LoVo (cell line): ENCODE measurements around the gene TECTA.
"Not testable (repeated sequence)": the region's sequence is repeated elsewhere in the genome, so short reads cannot be mapped to it uniquely, and the experiment has no call there.

ENCODE experiments used
- DNase-seq: peaks from one replicate; pipeline ENCODE4 v3.0.0-alpha.2; 2016; ENCODE audit warnings: low spot score

Gene TECTA

DNA sequence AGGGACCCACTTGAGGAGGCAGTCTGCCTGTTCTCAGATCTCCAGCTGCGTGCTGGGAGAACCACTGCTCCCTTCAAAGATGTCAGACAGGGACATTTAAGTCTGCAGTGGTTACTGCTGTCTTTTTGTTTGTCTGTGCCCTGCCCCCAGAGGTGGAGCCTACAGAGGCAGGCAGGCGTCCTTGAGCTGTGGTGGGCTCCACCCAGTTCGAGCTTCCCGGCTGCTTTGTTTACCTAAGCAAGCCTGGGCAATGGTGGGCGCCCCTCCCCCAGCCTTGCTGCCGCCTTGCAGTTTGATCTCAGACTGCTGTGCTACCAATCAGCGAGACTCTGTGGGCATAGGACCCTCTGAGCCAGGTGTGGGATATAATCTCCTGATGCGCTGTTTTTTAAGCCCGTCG lies 76.6 kb downstream of the TECTA start:
- DNase-seq = not testable (repeated sequence)

DNA sequence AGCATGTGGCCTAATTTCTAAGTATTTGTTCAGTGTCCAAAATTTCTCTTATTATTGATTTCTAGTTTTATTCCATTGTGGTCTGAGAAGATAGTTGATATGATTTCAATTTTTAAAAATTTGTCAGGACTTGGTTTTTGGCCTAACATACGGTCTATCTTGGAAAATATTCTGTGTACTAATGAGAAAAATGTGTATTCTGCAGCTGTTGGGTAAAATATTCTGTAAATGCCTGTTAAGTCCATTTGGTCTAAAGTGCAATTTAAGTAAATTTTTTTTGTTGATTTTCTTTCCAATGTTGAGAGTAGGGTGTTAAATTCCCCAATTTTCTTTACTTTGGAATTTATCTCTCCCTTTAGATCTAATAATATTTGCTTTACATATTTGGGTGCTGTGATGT lies 78.3 kb downstream of the TECTA start:
- no peak for DNase-seq

DNA sequence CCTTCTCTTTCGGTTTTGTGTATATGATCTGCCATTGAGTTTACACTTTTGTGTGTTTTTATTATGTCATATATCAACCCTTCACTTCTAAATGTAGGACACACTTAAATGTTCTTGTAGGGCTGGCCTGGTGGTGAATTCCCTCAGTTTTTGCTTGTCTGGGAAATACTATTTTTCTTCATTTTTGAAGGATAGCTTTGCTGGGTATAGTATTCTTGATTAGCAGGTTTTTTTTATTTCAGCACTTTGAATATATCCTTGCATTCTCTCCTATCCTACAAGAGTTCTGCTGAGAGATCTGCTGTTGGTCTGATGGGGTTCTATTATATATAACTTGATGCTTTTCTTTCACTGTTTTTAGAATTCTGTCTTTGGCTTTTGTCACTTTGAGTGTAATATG lies 79.1 kb downstream of the TECTA start:
- no peak for DNase-seq

DNA sequence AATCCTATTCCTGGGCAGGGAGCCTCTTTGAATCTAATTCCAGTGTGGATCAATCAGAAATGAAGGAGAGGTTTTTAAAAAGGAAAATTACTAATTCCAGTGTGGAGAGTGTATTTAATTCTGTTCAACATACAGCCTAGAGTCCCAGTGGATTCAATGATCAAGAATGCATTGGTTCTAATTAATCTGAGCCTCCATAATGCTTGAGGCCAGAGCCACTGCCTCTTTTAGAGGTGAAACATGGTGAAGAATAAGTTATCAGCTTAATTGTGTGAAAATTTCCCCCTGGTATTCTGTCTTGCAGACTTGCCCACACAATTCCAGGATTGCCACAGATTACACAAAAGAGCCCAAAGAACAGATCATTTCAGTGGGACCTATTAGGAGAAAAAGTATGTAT lies 87.7 kb downstream of the TECTA start:
- DNase-seq = no peak

DNA sequence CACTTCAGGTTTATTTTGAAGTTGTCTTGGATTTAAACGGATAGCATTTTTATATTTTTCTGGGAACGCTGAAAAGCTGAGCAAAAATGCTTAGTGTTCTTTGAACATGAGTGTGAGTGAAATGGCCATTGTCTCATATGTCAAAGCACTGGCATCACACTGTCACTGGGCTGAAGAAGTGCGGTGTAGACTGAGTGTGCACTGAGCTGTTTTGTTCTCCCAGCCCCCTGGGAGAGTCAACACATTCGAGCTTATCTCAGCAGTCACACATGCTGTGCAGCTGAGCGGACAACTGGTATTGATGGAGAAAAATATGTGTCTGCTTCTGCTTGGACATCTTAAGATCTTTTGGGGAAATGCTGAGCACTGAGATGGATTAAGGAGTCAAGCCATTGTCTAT lies 90.8 kb downstream of the TECTA start:
- DNase-seq = no peak

DNA sequence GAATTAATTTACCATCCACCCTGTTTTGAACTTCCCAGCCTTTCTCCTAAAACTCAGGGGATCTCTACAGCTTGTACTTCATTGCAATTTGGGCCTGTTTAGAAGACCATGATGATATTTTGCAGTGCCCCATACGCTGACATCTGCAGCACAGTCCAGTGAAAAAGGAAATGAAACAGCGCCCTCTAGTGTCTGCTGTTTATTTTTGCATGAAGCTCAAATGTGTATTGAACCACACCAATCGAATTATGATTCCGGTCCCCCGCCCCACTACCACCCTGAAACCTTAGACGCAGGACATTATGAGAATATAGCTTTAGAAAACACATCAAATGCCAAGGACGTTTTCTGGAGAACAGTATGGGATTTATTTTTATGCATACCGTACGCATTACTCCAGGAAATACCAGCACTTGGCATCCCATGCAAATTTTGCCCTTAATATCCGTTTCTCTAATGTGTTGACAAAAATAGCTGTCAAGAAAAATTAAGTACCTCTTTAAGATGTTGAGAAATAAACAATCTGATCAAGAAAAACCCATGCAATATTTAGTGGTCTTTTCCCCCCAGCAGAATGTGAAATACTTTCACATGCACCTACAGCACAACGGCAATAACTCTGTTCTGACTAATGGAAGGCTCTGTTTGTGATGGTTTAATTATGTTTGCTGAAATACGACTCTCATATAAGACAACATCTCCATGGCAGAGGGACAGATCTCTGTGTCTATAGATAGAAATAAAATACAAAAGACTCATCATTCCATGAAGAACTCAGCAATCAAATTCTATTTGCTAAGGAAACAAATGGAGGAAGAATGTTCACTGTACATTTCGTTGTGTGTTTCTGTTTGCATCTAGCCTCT lies 93.9 kb downstream of the TECTA start:
- peak; percentile 50 for DNase-seq

DNA sequence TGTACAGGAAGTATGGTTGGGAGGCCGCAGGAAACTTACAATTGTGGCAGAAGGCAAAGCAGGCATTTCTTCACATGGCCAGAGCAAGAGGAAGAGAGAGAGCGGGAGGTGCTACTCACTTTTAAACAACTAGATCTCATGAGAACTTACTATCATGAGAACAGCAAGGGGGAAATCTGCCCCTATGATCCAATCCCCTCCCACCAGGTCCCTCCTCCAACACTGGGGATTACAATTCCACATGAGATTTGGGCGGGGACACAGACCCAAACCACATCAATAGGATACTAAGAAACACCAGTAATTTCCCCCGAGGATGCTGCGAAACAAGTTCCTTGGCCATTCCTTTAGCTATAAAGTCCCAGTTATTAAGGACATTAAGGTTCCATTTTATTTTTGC lies 97.4 kb downstream of the TECTA start:
- DNase-seq = no peak

DNA sequence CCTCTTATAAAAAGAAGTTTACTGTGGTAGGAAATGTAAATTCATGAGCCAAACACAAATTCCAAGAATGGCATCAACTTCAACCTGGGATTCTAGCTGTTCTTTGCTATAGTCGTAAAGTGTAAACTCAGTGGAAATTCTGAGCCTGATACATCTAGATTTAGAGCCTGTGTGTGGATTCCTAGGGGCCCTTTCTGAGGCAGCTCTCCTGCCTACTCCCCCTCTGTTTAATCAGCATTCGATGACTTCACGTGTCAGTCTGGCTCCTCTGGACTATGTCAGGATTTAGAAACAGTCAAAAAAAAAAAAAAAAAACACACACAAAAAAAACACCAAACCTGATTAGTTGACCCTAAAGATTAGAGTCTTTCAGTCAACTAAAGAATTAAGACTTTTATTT lies 98.5 kb downstream of the TECTA start:
- no peak for DNase-seq

DNA sequence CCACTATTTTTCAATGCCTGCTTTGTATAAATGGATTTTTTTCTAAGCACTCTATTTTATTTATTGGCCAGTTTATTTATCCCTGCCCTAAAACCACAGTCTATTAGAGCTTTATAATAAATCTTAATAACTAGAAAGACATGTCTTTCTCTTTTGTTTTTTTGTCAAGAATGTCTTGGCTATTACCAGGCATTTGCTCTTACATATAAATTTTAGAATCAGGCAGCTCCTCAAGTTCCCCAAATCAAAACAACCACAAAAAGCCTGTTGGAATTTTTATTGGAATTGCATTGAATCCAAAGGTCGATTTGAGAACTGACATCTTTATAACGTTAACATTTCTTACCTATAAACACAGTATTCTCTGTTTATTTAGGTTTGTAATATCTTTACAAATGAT lies 105.8 kb downstream of the TECTA start:
- DNase-seq = peak; percentile 58

DNA sequence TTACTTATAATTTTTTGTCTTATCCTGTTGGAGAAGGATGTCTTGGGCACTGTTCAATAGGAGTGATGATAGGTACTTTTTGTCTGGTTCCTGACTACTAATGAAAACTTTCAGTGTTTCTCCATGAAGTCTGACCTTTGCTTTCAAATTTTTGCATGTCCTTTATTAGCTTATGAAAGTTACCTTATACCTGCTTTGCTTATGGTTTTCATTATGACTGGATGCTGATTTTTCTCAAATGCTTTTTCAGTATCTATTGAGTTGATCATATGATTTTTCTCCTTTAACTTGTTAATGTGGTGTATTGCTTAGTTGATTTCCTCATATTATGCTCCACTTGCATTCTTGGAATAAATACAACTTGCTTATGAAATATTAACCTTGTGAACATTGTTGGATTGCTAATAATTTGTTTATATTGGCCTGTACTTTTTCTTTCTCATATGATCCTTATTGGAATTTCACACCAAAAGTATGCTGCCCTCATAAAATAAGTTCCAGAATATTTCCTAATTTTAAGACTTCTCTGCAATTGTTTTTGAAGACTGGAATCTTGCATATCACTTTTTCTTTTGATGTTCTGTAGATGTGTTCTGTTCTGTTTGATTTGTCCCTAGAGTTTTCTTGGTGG lies 106.6 kb downstream of the TECTA start:
- DNase-seq = no peak

DNA sequence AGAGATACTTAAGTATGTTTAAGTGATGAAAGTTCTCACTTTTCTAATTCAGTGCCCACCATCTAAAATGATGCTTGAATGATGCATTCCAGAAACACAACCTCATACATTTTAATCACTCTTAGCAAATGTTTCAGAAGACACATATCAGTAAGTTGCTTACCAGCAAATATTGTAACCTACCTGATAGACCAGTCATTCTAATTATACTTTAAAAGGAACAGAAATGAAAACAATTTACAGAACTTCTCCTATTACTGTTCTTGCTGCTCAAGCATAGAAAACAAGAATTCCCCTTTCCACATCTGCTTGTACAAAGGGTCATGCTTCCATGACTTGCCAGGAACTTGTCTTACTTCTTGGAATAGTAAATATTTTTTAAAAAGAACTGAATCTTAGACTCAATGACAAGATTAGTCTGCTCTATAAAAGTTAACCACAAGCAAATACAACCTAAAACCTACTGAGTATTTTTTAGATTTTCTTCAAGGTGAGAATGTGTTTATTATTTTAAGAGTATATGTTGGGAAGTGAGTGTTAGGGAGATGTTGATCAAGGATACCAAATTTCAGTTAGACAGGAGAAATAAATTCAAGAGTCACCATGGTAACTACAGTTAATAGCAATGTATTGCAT lies 109.5 kb downstream of the TECTA start:
- DNase-seq = no peak

DNA sequence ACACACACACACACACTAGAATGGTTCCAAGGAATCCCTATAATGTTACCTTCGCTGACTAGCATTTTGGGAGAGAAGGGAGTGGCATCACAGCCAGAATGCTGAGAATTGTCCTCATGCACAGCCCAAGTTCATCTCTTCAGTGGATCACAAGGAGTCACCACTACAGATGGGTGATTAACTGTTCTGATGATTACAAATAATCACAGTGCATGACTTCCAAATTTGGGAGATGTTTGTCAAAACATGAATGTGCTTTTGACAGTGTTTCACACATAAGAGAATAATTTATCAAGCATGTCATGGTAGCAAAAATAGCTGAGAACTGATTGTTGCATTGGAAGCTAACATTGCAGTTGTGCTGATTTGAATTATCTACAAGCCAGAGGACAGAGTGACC lies 110.6 kb downstream of the TECTA start:
- no peak for DNase-seq

DNA sequence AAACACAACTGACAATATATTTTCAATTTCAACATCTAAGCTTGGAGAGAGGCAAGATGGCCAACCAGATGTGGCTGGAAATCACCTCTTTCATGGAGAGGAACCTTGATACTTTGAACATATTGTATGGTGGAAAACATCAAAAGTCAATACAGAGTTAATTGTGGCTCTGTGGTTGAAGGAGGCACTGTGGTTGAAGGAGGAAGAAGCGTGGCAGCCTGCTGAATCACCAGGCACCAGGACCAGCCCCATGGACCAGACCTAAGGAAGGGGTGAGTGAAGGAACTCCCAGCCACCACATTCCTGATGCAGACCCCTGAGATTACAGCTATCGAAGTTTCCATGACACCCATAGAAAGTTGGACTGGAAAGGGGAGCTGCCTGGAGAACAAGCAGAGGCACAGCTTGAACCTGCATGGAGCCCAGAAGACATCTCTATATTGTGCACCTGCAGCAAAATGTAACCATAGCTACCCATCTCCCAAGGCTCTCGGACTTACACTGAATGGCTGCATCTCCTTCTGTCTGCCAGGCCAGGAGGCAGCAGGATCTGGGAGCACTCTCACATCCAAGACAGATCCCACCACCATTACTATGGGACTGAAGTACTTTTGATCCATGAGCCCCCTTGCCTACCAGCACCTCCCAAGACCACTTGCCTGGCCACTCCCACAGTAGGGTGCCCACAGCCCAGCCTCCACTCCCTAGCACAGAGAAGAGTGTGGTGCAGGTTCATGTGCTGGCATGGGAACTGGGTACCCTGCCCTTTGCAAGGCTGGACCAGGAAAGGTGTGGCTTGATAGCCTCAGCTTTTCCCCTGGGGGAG lies 111.7 kb downstream of the TECTA start:
- DNase-seq = no peak

DNA sequence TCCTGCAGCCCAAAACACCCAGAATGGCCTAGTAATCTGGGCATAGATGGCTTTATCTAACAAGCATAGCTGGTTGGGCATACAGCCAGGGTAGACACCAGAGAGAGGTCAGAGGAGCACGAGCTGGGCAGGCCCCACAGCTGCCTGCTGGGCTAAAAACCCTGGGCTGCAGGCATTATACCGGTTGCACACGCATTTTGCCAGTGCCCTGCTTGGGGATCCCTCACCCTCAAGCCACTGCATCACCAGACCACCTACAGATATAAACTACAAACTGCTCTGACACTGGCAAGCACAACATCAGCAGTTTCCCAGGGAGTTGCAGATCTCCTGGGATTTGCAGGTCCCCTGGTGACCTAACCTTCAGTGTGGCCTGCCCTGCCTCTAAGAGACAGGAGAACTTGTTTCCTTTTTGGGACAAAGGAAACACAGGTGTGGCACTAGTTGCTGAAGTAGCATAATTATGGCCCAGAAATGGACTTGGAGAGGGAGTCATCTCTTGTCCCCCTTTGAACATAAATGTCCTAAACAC lies 112.4 kb downstream of the TECTA start:
- DNase-seq = no peak

DNA sequence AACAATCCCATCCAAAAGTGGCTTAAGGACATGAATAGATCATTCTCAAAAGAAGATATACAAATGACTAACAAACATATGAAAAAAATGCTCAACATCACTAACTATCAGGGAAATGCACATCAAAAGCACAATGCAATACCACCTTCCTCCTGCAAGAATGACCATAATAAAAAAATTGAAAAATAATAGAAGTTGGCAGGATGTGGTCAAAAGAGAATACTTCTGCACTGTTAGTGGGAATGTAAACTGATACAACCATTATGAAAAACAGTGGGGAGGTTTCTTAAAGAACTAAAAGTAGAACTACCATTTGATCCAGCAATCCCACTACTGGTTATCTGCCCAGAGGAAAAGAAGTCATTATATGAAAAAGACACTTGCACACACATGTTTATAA lies 113.8 kb downstream of the TECTA start:
- no peak for DNase-seq

DNA sequence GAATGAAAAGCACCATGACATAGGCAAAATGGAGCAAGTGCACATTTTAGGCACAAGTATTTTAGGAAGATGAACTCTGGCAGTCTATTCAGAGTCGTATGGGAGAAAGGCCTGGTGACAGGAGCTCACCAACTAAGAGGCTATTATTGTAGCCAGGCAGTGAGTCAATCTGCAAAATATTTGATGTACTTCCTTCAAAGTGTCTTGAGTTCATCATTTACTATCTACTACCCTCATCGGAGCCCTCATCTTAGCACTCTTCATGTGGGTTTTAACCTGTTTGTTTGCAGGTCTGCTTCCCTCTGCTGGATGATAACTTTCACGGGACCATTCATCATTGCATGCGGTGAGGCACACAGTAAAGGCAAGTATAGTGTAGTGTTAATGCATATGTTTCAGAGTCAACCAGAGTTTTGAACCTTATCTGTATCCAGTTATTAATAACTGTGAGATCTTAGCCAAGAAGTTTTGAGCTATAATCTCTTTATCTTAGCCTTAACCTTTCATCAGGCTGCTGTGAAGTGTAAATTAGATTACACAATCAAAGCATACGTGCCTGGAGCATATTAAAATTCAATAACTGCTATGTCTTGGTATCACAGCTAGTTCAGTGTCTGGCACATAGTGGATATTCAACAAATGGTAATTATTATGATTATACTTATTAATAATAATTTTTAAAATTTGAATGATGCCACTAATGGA lies 120.6 kb downstream of the TECTA start:
- DNase-seq = no peak

DNA sequence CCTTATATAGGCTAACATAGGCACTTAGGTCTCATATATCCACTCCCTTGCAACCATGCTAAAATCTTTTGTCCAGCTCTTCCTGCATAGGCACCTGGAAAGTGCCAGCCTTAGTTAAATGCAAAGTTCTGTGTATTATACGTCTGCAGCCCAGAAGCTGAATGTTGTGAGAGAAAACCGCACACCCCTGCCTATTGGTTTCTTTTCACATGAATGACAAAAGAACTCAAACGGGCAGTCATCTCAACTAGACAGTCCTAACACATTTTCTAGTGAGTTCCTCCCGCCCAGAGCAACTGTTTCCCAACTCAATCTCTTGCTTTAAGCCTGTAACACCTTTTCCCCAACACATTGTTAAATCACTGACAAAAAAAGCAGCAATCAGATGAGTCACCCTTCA lies 122.1 kb downstream of the TECTA start:
- no peak for DNase-seq

DNA sequence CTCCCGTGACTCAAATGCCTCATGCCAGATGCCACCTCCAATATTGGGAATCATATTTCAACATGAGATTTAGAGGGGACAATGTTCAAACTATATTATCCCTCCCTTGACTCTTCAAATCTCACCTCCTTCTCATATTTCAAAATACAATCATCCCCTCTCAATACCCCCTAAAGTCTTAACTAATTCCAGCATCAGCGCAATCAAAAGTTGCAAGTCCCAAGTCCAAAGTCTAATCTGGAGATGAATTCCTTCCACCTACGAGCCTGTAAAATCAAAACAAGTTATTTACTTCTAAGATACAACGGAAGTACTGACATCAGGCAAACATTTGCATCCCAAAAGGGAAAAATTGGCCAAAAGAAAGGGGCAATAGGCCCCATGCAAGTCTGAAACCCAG lies 124.3 kb downstream of the TECTA start:
- peak; percentile 5 for DNase-seq

DNA sequence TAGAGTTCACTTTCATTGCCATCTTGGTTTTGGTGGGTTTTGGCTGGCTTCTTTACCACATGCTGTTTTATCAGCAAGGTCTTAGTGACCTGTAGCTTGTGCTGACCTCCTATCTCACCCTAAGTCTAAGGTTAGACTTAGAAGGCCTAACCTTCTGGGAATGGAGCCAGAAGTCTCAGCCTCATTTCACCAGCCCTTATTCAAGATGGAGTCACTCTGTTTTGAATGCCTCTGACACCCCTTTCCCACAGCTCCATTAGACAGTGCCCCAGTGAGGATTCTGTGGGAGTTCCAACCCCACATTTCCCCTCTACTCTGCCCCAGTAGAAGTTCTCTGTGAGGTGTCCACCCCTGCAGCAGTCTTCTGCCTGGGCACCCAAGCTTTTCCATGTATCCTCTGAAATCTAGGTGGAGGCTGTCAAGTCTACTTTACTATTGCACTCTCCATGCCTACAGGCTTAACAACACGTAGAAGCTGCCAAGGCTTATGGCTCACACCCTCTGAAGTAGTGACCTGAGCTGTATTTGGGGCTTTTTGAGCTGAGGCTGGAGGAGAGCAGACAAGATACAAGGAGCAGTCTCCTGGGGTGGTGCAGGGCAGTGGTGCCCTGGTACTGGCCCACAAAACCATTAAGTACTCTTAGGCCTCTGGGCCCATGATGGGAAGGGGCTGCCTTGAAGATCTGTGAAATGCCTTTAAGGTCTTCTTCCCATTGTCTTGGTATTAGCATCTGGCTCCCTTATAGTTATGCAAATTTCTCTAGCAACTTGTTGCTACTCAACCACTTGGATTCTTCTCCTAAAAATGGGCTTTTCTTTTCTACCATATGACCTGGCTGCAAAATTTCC lies 125.6 kb downstream of the TECTA start:
- DNase-seq = no peak

DNA sequence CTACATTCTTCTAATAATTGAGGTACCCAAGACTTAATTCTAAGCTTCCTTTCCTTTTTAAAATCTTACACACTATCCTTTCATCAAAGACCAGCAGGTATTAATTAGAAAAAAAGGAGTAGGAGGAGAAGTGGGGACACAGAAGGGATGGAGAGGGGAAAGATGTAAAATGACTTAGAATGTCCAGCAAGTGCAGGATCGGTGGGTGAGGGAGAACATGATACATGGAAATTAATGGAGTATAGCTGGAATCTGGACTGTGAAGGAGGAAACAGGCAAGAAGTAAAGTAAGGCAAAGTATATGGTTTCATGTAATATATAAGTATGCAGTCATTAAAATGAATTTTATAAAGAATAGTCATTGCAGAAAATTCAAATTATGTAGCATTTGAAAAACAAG lies 127.8 kb downstream of the TECTA start:
- DNase-seq = no peak
